GM18526 (cell line): Measurements from ENCODE around the gene TPRG1L.

Experiments used
- POLR2A ChIP-seq: IDR thresholded peaks from 3 replicates; pipeline ENCODE4 v1.6.1; 2011; ENCODE audit not compliant: insufficient read length; ENCODE audit errors: extremely low read depth

Gene TPRG1L

DNA sequence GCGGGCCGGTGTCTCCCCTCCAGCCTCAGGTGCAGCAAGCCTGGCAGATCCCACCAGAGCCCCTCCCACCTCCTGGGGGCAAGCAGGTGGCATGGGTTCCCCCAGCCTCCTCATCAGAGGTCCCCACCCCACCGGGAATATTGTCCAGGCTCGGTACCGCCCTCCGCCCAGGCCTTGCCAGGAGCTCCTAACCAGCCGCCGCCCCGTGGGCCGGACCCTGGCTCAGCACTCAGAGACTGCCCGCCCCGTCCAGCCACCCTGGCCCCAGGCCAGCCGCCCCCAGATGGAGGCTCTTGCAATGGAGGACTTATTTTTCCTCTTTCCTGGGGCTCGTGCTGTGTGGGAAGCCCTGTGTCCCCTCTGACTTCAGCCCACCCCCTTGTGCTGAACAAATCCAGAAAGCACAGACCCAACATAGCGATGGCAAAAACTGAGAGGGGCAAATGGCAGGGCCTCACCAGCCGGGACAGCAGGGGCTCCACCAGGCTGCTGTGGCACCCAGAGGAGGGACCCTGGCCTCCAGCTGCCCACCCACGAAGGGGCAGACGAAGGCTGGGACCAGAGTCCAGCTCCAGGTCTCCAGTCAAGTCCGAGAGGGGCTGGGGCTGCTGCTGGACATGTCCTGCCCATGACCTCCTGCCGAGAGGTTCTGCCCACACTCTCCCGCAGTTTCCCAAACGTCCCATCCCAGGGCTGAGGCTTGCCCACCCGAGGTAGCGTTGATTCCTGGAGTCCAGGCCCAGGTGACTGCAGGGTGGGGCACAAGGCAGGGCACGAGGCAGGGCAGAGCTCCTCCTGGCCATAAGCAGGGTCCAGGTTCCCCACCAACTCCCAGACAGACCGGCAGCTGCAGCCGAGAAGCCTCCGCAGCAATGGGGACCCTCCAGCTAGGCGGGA is 21.0 kb upstream of the TPRG1L start:
- no peak for TF ChIP-seq POLR2A

- no peak for TF ChIP-seq POLR2A
Observed at GRCh38 chr1:3604468-3604974, 20.3 kb upstream of the TPRG1L start.

- TF ChIP-seq POLR2A, result no peak
Observed at GRCh38 chr1:3604997-3605823, 19.6 kb upstream of the TPRG1L start.

DNA sequence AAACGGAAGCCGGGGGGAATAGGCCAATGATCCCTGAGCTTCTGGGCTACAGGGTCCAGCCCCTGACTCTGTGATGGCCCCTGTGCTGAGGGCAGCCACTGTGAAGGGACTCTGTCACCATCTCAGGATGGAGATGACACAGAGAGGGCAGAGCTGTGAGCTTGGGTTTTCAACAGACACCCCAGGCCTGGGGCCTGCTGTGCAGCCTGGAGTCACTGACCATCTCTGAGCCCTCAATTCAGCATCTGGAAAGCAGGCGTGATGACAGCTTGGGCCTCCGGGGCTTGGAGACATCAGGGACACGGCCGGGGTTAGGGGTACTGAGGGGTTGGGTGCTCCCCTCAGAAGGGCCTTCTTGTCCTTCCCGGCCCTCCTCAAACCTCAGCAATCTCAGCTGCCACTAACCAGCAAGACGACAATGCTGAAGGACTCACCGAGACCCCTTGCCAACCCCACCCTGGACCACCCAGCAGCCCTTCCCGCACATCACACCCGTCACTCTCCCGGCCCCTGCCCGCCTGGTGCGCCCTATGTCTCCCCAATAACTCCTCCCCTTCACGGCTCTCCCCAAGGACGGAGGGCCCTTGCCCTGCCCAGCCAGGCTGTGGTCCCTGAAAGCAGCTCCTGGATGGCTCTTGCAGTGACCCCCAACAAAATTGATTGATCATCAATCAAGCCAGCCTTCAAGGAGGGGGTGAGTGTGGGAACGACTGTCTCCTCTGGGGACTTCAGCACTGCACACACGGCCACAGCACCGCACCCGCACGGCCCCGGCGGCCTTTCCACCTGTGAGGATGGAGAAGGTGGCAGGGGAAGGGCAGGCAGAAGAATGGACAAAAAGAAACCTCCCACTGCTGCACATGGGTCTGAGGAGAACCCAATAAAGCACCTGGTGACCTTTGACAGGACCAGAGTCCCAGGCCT is 17.8 kb upstream of the TPRG1L start:
- TF ChIP-seq POLR2A, result no peak

DNA sequence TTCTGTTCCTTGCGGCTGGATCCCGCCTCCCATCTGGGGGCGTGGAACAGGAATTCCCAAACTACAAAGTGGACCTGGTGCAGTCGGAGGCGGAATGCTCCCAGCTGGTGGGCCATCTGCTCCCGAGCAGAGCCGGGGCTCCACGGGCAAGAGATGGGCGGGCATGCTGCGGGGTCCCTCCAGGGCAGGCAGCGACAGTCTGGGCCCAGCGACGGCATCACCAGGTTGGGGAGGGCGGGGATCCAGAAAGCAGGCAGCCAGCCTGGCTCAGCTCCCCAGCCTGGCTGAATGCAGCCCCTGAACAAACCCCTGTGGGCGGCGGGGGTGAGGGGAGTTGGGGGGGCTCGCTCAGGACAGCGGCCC is 17.1 kb upstream of the TPRG1L start:
- TF ChIP-seq POLR2A, result no peak

DNA sequence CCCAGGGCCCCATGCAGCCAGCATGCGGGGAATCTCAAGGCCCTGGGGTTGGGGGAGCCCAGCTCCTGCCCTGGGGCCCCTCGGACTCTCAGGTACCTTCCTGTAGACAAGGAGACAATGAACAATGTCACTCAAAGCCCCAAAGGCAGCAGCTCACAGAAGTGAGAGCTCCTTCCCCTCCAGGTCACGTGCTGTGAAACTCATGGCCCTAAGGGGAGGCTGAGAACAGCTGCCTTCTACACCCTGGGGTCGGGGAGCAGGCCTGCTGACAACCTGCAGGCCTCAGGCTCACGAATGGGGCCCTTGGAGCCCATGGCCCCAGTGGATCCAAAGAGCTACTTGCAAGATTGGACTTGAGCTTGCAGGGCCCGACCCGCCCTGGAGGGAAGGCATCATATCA is 16.7 kb upstream of the TPRG1L start:
- TF ChIP-seq POLR2A, result no peak

- TF ChIP-seq POLR2A, result no peak
Observed at GRCh38 chr1:3609016-3609768, 15.6 kb upstream of the TPRG1L start.

DNA sequence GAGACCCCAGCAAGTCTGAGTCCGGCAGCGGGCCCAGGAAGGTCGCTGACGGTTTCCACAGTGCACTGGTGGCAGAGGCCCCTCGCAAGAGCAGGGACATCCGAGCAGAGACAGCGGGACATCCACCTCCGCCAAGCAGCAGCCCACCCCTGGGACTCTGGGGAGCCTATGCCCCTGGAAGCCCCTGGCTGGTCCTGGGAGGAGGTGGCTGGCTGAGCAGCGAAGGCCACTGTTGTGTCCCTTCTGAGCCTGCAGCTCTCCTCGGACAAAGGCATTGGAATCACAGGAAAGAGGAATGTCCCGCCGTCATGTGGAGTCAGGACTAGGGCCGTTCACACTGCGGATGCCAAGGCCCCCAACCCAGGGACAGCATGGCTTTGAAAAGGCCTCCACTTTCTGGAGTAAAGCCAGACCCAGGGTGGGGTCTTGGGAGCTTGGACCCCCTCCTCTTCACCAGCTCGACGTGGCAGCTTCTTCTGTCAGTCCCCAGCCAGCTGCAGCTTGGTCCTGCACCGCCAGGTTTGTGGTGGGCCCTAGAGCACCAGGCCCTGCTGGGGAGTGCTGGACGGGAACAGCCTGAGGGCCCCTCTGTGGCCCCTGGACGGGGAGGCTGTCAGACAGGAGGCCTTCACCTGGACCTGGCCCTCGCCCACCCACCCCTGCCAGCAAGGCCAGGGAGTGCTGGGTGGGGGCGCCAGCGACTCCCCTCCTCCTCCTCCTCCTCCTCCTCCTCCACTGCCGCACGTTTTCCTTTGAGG is 14.9 kb upstream of the TPRG1L start:
- no peak for TF ChIP-seq POLR2A

DNA sequence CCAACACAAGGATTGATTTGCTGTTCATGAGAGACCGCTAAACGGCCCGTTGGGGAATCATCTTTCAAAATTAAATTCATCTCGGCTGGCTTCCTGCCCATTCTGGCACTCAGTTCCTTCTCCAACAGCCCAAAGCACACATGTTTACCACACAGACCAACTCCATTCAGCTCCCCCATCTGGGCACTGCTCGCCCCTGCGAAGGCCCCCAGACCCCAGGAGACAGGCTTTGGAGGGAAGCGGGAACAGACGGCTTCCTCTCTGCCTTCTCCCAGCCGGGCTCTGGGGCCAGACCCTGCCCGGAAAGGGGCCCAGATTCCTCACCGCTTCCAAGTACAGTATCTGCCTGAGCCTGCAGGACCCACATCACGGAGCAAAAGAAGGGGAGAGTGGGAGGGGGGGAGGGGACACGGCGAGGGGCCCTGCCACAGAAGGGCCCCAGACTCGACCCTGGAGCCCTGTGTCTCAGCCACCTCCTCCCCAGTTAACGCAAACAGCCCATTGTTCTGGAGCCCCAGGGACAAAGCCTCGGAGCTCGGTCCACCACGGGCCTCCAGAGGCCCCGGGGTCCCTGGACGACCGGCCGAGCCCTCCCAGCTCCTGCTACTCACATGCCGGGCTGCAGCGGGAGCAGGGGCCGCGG is 14.2 kb upstream of the TPRG1L start:
- no peak for TF ChIP-seq POLR2A

DNA sequence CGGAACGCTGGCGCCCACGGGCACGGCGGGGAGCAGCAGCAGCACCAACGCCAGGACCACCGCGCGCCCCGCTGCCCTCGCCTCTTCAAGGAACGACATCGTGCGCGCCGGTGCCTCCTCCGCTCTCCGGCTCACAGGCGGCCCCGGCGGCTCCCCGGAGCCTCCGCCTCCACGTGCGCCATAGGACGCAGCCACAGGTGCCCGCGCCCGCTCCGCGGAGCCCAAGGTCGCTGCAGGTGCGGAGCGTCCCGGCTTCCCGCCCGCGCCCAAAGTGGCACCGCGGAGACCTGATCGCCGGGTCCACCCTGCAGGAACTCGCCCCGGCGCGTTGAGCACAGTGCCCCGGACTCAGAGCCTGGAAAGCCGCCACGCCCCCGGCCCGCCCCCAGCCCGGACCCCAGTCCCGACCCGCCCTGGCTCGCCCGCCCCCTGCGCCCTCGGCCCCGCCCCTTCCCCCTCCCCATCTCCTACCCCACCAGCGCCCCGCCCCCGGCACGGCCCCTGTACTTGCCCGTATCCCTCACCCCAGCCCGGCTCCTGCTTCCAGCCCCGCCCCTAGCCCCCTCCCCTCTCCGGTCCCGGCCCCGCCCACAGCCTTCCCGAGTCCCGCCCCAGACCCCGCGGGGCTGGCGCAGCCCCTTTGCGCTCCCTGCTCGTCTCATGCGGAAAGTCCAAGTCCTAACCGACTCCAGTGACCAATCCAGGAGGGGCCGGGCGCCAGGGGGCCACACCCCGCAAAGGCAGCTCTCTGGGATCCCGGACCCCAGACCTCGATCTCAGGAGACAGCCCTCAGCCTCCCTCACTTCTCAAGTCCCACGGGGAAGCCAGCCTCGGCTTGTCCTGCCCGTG is 13.4 kb upstream of the TPRG1L start, which contains the start of gene MEGF6:
Gene MEGF6 (minus strand): TSS at position 339 of the 850 bp plus-strand sequence. CDS start 240 bp downstream, at position 99.
- TF ChIP-seq POLR2A, result no peak

DNA sequence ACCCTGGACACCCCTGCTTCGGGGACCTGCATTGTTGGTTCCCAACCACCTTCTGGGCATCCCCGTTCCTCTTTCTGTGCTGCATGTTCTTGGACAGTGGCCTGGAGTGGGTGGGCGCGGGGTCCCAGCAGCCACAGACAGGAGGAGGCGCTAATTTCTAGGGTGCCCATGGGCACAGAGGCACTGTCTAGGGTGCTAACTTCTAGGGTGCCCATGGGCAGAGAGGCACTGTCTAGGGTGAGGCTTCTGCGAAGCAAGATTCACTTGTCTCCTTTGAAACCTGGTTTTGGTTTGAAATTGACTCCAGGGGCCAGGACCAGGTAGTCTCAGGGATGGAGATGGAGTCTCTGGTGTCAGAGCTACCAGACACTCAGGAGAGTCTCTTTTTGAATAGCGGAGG is 12.7 kb upstream of the TPRG1L start:
- TF ChIP-seq POLR2A, result no peak
